GM23338 (cell line): ENCODE results near the gene ANKRD23. TPM values are rescaled to one million over a fixed set of nuclear protein-coding genes. Genes with fewer than 3 reads are reported as not detected.

Source experiments
- ATAC-seq: fragments of 200-7000 bp; cut with Tn5 transposase; 3 replicates; pipeline ENCODE4 v1.9.1; 2020
- DNase-seq: peaks from one replicate; pipeline ENCODE4 v3.0.0-alpha.2; 2015; ENCODE audit warnings: low spot score
- H2AFZ ChIP-seq: fragments of 200-600 bp; sonication (generic); 2 replicates; pipeline ENCODE4 v1.8.0; 2016; ENCODE audit warnings: antibody characterized with exemption, mild to moderate bottlenecking, moderate library complexity
- H3F3A ChIP-seq: fragments of 200-600 bp; sonication (generic); replicated peaks from 2 replicates; pipeline ENCODE4 v1.8.0; 2017; ENCODE audit warnings: antibody characterized with exemption, mixed run types, low read depth
- H3K27ac ChIP-seq: fragments of 200-600 bp; sonication (generic); 2 replicates; pipeline ENCODE4 v1.6.1; 2016; ENCODE audit warnings: low read depth
- H3K27me3 ChIP-seq: fragments of 200-600 bp; sonication (generic); 2 replicates; pipeline ENCODE4 v1.8.0; 2016; ENCODE audit warnings: mild to moderate bottlenecking, mixed run types, moderate library complexity; ENCODE audit not compliant: insufficient read depth
- H3K36me3 ChIP-seq: fragments of 200-600 bp; sonication (generic); 2 replicates; pipeline ENCODE4 v1.8.0; 2016; ENCODE audit warnings: mild to moderate bottlenecking; ENCODE audit not compliant: insufficient read depth
- H3K4me1 ChIP-seq: fragments of 200-600 bp; sonication (generic); 2 replicates; pipeline ENCODE4 v1.8.0; 2016; ENCODE audit warnings: mild to moderate bottlenecking, moderate library complexity; ENCODE audit not compliant: insufficient read depth
- H3K4me2 ChIP-seq: fragments of 200-600 bp; sonication (generic); 2 replicates; pipeline ENCODE4 v1.7.1; 2017; ENCODE audit warnings: mixed run types
- H3K4me3 ChIP-seq: fragments of 200-600 bp; sonication (generic); 2 replicates; pipeline ENCODE4 v1.6.1; 2016; ENCODE audit warnings: mixed run types
- H3K79me2 ChIP-seq: fragments of 200-600 bp; sonication (generic); replicated peaks from 2 replicates; pipeline ENCODE4 v1.8.0; 2017; ENCODE audit warnings: mild to moderate bottlenecking; ENCODE audit not compliant: insufficient read depth
- H3K9me2 ChIP-seq: fragments of 200-600 bp; sonication (generic); 2 replicates; pipeline ENCODE4 v1.8.0; 2017; ENCODE audit not compliant: insufficient read depth
- H4K20me1 ChIP-seq: fragments of 200-600 bp; sonication (generic); replicated peaks from 2 replicates; pipeline ENCODE4 v1.8.0; 2017; ENCODE audit warnings: mild to moderate bottlenecking; ENCODE audit not compliant: insufficient read depth
- H3K27ac Mint-ChIP-seq: 2 replicates; pipeline ENCODE4 v1.8.0; 2020; ENCODE audit warnings: inconsistent platforms, mild to moderate bottlenecking, moderate library complexity, mixed read lengths
- H3K27me3 Mint-ChIP-seq: 3 replicates; pipeline ENCODE4 v1.8.0; 2022; ENCODE audit warnings: low read depth, mild to moderate bottlenecking, moderate library complexity, mixed read lengths, inconsistent platforms; ENCODE audit not compliant: insufficient read depth, poor library complexity
- H3K36me3 Mint-ChIP-seq: 3 replicates; pipeline ENCODE4 v1.8.0; 2021; ENCODE audit warnings: low read depth, mild to moderate bottlenecking, inconsistent platforms, moderate library complexity, mixed read lengths
- H3K4me1 Mint-ChIP-seq: 3 replicates; pipeline ENCODE4 v1.8.0; 2020; ENCODE audit warnings: mild to moderate bottlenecking, inconsistent platforms, mixed read lengths
- H3K4me3 Mint-ChIP-seq: 3 replicates; pipeline ENCODE4 v1.8.0; 2021; ENCODE audit warnings: moderate library complexity, mild to moderate bottlenecking, inconsistent platforms, mixed read lengths
- H3K9me3 Mint-ChIP-seq: 3 replicates; pipeline ENCODE4 v1.8.0; 2020; ENCODE audit warnings: moderate library complexity, mild to moderate bottlenecking, inconsistent platforms, mixed read lengths
- CTCF ChIP-seq, 2 experiments: fragments of 200-600 bp in 1 of 2; sonication (generic) in 1 of 2; conservative IDR thresholded peaks; 2 replicates each; pipeline versions ENCODE4 v1.5.1 to v1.6.1; 2016 to 2017; ENCODE audit warnings: antibody characterized with exemption in 2 of 2, low read depth in 2 of 2, mild to moderate bottlenecking in 2 of 2, moderate library complexity in 1 of 2
- EZH2 ChIP-seq: fragments of 200-600 bp; sonication (generic); IDR thresholded peaks from one replicate; pipeline ENCODE4 v1.8.0; 2017; ENCODE audit warnings: antibody characterized with exemption, mild to moderate bottlenecking, low read depth; ENCODE audit not compliant: unreplicated experiment
- EZH2phosphoT487 ChIP-seq: fragments of 200-600 bp; sonication (generic); IDR thresholded peaks from one replicate; pipeline ENCODE4 v1.8.1; 2018; ENCODE audit warnings: antibody characterized with exemption; ENCODE audit not compliant: unreplicated experiment
- NANOG ChIP-seq: IDR thresholded peaks from 2 replicates; pipeline ENCODE4 v1.6.1; 2016; ENCODE audit warnings: antibody characterized with exemption, borderline replicate concordance
- POLR2AphosphoS5 ChIP-seq: IDR thresholded peaks from 2 replicates; pipeline ENCODE4 v1.6.1; 2016; ENCODE audit warnings: antibody characterized with exemption, low read depth
- ZNF462 ChIP-seq: fragments of 250-450 bp; sonication (Bioruptor Pico); IDR thresholded peaks from 2 replicates; pipeline ENCODE4 v1.5.0; 2020; ENCODE audit warnings: mild to moderate bottlenecking, moderate library complexity
- polyA plus RNA-seq: library from polyadenylated mRNA; unstranded; fragments of >200 nt; fragmentation: Nextera tagmentation; extraction: Ambion mirVana; gene quantifications from 2 replicates; pipeline ENCODE4 v1.2.1, GENCODE V29; 2016
- total RNA-seq: library from RNA; depleted of rRNA; stranded (reverse); fragments of >200 nt; shearing (Covaris generic); gene quantifications from 2 replicates; pipeline ENCODE4 v1.2.3, GENCODE V29; 2014

ANKRD23 gene
- total and polyA plus RNA-seq, 2 experiments from 2014 or later: 4.0 to 5.0 TPM

DNA sequence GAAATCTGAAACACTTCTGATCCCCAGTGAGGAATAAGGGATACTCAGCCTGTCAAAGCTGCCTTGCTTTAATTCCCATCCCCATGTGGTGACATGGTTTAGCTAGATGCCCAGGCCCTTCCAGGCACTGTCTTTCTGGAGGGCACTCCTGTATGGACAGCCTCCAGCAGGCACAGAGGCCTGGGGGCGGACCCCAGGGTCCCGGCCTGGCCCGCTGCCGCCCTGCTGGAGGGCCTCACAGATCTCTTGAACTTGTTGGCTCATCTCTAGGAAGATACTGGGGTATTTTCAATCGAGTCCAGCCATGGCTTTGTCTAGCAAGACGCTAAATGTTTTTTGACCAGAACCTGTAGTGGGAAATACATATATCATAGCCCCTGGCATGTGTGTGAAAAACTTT is 48.7 kb downstream of the ANKRD23 start (continued):
- TF ChIP-seq ZNF462 (CRISPR knock-in tag) (no peak), EZH2 (no peak), NANOG (no peak), CTCF (conservative IDR thresholded peaks at IDR 0.05; ENCODE audit: low read depth in 2 of 2) (no peak)

DNA sequence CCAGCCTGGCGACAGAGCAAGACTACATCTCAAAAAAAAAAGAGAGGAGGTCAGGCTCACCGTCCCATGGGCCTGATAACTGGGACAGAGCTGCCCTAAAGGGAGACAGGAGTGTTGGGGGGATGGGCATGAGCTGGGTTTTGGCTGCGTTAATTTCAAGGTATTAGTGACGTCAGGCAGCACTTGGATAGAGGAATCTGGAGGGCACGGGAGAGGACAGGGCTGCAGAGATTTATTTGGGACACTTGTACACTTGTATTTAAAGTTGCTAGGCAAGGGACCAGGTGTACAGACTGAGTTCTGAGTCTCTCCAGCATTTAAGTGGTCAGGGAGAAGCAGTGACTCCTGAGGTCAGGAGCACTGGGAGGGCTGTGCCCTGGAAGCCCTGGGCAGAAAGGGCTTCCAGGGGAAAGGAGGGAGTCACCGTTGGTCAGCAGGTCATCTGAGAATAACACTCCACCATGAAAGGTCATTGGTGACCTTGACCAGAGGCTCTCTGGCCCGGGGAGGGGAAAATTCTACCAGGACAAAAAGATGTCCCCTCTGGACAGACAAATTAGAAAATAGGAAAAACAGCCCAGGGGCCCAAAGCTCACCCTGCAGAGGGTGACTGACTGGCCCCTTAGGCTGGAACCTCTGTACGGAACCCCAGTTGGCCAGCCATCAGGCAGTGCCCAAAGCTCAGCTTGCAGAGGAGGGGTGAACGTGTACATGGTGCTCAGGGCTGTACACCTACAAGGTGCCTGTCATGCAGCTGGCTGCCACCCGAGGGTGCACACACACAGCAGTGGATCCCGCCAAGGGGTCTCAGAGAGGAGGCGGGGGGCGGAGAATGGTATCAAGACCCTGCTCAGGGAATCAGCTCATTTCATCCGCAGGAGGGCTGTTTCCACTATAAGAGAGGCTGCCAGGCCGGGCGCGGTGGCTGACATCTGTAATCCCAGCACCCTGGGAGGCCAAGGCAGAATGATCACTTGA is 50.8 kb downstream of the ANKRD23 start:
- H3K9me3 Mint-ChIP-seq: no peaks in the 10 kb centered on the region
- TF ChIP-seq ZNF462 (CRISPR knock-in tag) (no peak), POLR2AphosphoS5 (no peak), EZH2phosphoT487 (no peak)

More for the DNA sequence above, 50.8 kb downstream of the ANKRD23 start:
- H3K4me1 ChIP-seq: no peaks in the 10 kb centered on the region
- H3K4me3 ChIP-seq: no peak overlapping the region
- no peak overlapping the region for H3K4me2 ChIP-seq
- H3K27me3 ChIP-seq: no peaks in the 10 kb centered on the region
- no peak overlapping the region for H3K27ac Mint-ChIP-seq
- no peaks in the 10 kb centered on the region for H3F3A ChIP-seq
- no peak for ATAC-seq
- no peaks in the 10 kb centered on the region; the same call in 1 of the 2 replicates for H4K20me1 ChIP-seq
- no peaks in the 10 kb centered on the region for H3K36me3 Mint-ChIP-seq
- H2AFZ ChIP-seq: no peak overlapping the region
- H3K79me2 ChIP-seq: no peaks in the 10 kb centered on the region
- peaks cover 10% of the 10 kb centered on the region for H3K27me3 Mint-ChIP-seq
- H3K9me2 ChIP-seq: no peaks in the 10 kb centered on the region
- H3K27ac ChIP-seq: no peak overlapping the region
- H3K4me3 Mint-ChIP-seq: no peak overlapping the region
- H3K36me3 ChIP-seq: no peaks in the 10 kb centered on the region
- no peak for DNase-seq
- peaks cover 5% of the 10 kb centered on the region; the same call in 2 of the 3 replicates for H3K4me1 Mint-ChIP-seq
